Neural progenitor cell (in vitro differentiated cells): Measurements from ENCODE around the gene CP. TPM values are rescaled to one million over a fixed set of nuclear protein-coding genes. Genes with fewer than 3 reads are reported as not detected.
A peak's percentile ranks its signal among the peaks of the same experiment; 100 is the strongest.

ENCODE experiments used
- DNase-seq: peaks from one replicate; pipeline ENCODE4 v3.0.0-alpha.2; 2016; ENCODE audit warnings: low spot score
- H2AFZ ChIP-seq: fragments of 200-600 bp; sonication (generic); replicated peaks from 2 replicates; pipeline ENCODE4 v1.6.1; 2016; ENCODE audit warnings: antibody characterized with exemption
- H3F3A ChIP-seq: fragments of 200-600 bp; sonication (generic); 2 replicates; pipeline ENCODE4 v1.6.1; 2016; ENCODE audit warnings: antibody characterized with exemption, low read depth
- H3K27ac ChIP-seq: fragments of 200-600 bp; sonication (generic); 2 replicates; pipeline ENCODE4 v1.5.1; 2016; ENCODE audit warnings: mild to moderate bottlenecking
- H3K27me3 ChIP-seq: fragments of 200-600 bp; sonication (generic); 2 replicates; pipeline ENCODE4 v1.6.1; 2016; ENCODE audit warnings: mild to moderate bottlenecking, moderate library complexity
- H3K36me3 ChIP-seq: fragments of 200-600 bp; sonication (generic); 2 replicates; pipeline ENCODE4 v1.5.1; 2016
- H3K4me1 ChIP-seq: fragments of 200-600 bp; sonication (generic); 2 replicates; pipeline ENCODE4 v1.6.1; 2016; ENCODE audit warnings: mixed run types
- H3K4me2 ChIP-seq: fragments of 200-600 bp; sonication (generic); 2 replicates; pipeline ENCODE4 v1.6.1; 2016
- H3K4me3 ChIP-seq: fragments of 200-600 bp; sonication (generic); 2 replicates; pipeline ENCODE4 v1.5.1; 2016
- H3K79me2 ChIP-seq: fragments of 200-600 bp; sonication (generic); 2 replicates; pipeline ENCODE4 v1.6.1; 2016; ENCODE audit warnings: low read depth
- H3K9ac ChIP-seq: fragments of 200-600 bp; sonication (generic); 2 replicates; pipeline ENCODE4 v1.6.1; 2016
- H3K9me3 ChIP-seq: fragments of 200-600 bp; sonication (generic); 2 replicates; pipeline ENCODE4 v1.5.1; 2016; ENCODE audit warnings: low read depth
- H4K20me1 ChIP-seq: fragments of 200-600 bp; sonication (generic); 2 replicates; pipeline ENCODE4 v1.6.1; 2016; ENCODE audit warnings: low read depth
- H3K27ac Mint-ChIP-seq: 3 replicates; pipeline ENCODE4 v1.8.0; 2021; ENCODE audit warnings: mixed read lengths
- H3K27me3 Mint-ChIP-seq: 2 replicates; pipeline ENCODE4 v1.8.0; 2022; ENCODE audit warnings: low read depth, mild to moderate bottlenecking, inconsistent platforms, moderate library complexity, mixed read lengths; ENCODE audit not compliant: insufficient read depth
- H3K36me3 Mint-ChIP-seq: 3 replicates; pipeline ENCODE4 v1.8.0; 2021; ENCODE audit warnings: mixed read lengths
- H3K4me1 Mint-ChIP-seq: 3 replicates; pipeline ENCODE4 v1.8.0; 2021; ENCODE audit warnings: mixed read lengths
- H3K4me3 Mint-ChIP-seq: 3 replicates; pipeline ENCODE4 v1.8.0; 2021; ENCODE audit warnings: mild to moderate bottlenecking, moderate library complexity, mixed read lengths
- H3K9me3 Mint-ChIP-seq: 3 replicates; pipeline ENCODE4 v1.8.0; 2020; ENCODE audit warnings: mixed read lengths
- EZH2 ChIP-seq: fragments of 200-600 bp; sonication (generic); IDR thresholded peaks from 2 replicates; pipeline ENCODE4 v1.6.1; 2017; ENCODE audit warnings: antibody characterized with exemption, mild to moderate bottlenecking, moderate library complexity
- EZH2phosphoT487 ChIP-seq: fragments of 200-600 bp; sonication (generic); IDR thresholded peaks from 2 replicates; pipeline ENCODE4 v1.6.1; 2017; ENCODE audit warnings: antibody characterized with exemption
- total RNA-seq: library from RNA; depleted of rRNA; stranded (reverse); fragments of >200 nt; gene quantifications from 2 replicates; pipeline ENCODE4 v1.2.3, GENCODE V29; 2015; ENCODE audit warnings: low replicate concordance
- TF ChIP-seq, protein P1 (sequence below): fragments of 200-600 bp; sonication (generic); IDR thresholded peaks from 2 replicates; pipeline ENCODE4 v1.5.1; 2017; ENCODE audit warnings: antibody characterized with exemption, mild to moderate bottlenecking

The CP gene
- total RNA-seq, result 0.90 TPM in 1 of 2 replicates, not detected in the other

DNA sequence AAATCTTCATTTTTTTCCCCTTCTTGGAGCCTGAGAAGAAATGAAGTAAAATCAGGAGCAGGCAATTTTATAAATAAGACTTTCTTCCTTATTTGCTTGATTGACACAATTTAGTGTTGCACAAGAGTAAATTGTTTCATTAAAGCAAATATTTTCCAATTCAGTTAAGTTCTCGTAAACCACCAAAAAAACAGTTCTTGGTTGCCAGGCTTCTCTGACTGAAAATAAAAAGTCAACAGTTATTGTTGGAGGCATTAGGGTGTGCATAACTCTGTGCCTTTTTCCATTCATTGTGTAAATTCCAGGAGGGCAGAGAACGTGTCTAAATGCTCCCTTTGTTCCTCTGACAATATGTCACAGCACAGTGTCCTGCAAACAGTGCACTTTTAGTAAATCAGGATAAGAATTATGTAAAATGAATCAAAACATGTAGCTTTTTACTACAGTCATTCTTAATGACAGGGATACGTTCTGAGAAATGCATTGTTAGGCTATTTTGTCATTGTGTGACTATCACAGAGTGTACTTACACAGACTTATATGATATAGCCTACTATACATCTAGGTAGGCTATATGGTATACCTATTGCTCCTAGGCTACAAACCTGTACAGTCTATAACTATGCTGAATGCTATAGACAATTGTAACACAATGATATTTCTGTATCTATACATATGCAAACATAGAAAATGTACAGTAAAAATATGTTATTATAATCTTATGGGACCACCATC lies at the start of gene CP:
Gene CP (minus strand): TSS at position 47 of the 735 bp plus-strand sequence. CDS start 37 bp downstream, at position 10.
- peak within 1 kb of the TSS; percentile 31 for H3K27ac ChIP-seq
- peak; percentile 75 for DNase-seq
- H3K36me3 Mint-ChIP-seq, result no peaks in the 10 kb centered on the region
- H3K36me3 ChIP-seq, result no peaks in the 10 kb centered on the region
- H3K4me3 ChIP-seq, result peak within 1 kb of the TSS; percentile 18
- no peak within 1 kb of the TSS for H3K9ac ChIP-seq
- peak within 1 kb of the TSS; percentile 95 for H3K27ac Mint-ChIP-seq
- no peaks in the 10 kb centered on the region for H3K9me3 ChIP-seq
- no peaks in the 10 kb centered on the region for H3K79me2 ChIP-seq
- H3K27me3 Mint-ChIP-seq, result peaks cover 4% of the 10 kb centered on the region
- peaks cover 13% of the 10 kb centered on the region for H3K4me1 ChIP-seq
- peaks cover 13% of the 10 kb centered on the region for H3K9me3 Mint-ChIP-seq
- H3K4me1 Mint-ChIP-seq, result peaks cover 43% of the 10 kb centered on the region
- peak within 1 kb of the TSS; percentile 66 for H3K4me3 Mint-ChIP-seq
- peak within 1 kb of the TSS; percentile 26 for H2AFZ ChIP-seq
- no peaks in the 10 kb centered on the region for H4K20me1 ChIP-seq
- H3K4me2 ChIP-seq, result peak within 1 kb of the TSS; percentile 64
- H3F3A ChIP-seq, result no peaks in the 10 kb centered on the region
- TF ChIP-seq EZH2phosphoT487, result no peak
- no peaks in the 10 kb centered on the region for H3K27me3 ChIP-seq

DNA sequence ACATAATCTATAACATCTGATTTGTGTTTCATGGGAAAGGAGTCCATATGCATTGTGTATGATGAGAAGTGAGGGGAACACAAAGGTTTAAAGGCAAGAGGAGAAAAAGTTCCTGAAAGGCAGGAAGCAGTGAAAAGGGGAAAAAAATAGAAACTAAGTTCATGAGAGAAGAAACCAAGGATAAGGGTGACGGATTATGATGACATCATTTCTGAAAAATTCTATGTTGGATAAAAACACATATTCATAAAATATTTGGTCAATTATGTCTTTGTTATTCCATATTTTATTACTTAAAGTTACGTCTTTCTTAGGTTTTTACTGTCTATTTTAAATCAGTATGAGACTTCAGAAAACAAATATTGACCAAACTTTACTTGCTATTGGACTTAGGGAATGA lies 48.6 kb upstream of the CP start:
- no peak overlapping the region for H3K4me2 ChIP-seq
- H3K4me3 Mint-ChIP-seq, result no peak overlapping the region
- H3K27me3 ChIP-seq, result no peaks in the 10 kb centered on the region
- H3K27ac ChIP-seq, result no peak overlapping the region
- H3K27ac Mint-ChIP-seq, result no peak overlapping the region
- TF ChIP-seq EZH2 (no peak), EZH2phosphoT487 (no peak)
- TF ChIP-seq, protein P1, sequence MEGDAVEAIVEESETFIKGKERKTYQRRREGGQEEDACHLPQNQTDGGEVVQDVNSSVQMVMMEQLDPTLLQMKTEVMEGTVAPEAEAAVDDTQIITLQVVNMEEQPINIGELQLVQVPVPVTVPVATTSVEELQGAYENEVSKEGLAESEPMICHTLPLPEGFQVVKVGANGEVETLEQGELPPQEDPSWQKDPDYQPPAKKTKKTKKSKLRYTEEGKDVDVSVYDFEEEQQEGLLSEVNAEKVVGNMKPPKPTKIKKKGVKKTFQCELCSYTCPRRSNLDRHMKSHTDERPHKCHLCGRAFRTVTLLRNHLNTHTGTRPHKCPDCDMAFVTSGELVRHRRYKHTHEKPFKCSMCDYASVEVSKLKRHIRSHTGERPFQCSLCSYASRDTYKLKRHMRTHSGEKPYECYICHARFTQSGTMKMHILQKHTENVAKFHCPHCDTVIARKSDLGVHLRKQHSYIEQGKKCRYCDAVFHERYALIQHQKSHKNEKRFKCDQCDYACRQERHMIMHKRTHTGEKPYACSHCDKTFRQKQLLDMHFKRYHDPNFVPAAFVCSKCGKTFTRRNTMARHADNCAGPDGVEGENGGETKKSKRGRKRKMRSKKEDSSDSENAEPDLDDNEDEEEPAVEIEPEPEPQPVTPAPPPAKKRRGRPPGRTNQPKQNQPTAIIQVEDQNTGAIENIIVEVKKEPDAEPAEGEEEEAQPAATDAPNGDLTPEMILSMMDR, result no peak
- no peaks in the 10 kb centered on the region for H3K9me3 Mint-ChIP-seq
- peaks cover 4% of the 10 kb centered on the region for H3K4me1 Mint-ChIP-seq
- no peaks in the 10 kb centered on the region for H3K4me1 ChIP-seq
- no peak for DNase-seq
- H3K36me3 Mint-ChIP-seq, result no peaks in the 10 kb centered on the region
- no peaks in the 10 kb centered on the region for H3K79me2 ChIP-seq
- H3K9ac ChIP-seq, result no peak overlapping the region
- H3F3A ChIP-seq, result no peaks in the 10 kb centered on the region
- no peak overlapping the region for H2AFZ ChIP-seq
- no peak overlapping the region for H3K4me3 ChIP-seq
- no peaks in the 10 kb centered on the region for H4K20me1 ChIP-seq
- no peaks in the 10 kb centered on the region for H3K36me3 ChIP-seq
- no peaks in the 10 kb centered on the region for H3K9me3 ChIP-seq
- H3K27me3 Mint-ChIP-seq, result no peaks in the 10 kb centered on the region

DNA sequence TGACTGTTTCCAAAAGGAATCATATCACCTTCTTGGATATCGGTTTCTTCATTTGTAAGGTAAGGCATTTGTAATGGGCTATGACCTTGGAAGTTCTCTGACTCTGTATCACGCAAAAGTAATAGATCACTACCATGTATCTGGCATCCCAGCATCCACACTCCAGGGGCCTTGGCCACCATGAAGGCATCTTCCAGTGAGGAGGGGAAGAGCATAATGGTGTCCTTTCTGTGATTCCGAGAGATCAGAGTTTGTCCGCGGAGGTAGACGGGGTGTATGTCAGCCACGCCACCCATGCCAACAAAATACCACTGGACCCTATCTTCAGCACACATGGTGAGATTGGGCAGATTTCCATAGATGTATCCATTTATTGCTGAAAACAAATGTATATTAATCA lies 48.1 kb upstream of the CP start:
- Histone ChIP-seq H3K36me3 (no peaks in the 10 kb centered on the region), H4K20me1 (no peaks in the 10 kb centered on the region), H3K4me3 (no peak overlapping the region), H3F3A (no peaks in the 10 kb centered on the region), H3K9me3 (no peaks in the 10 kb centered on the region), H3K27me3 (no peaks in the 10 kb centered on the region), H3K27ac (no peak overlapping the region), H3K9ac (no peak overlapping the region), H3K4me1 (no peaks in the 10 kb centered on the region), H3K4me2 (no peak overlapping the region), H2AFZ (no peak overlapping the region), H3K79me2 (no peaks in the 10 kb centered on the region)
- Mint-ChIP-seq H3K4me3 (no peak overlapping the region), H3K27ac (no peak overlapping the region), H3K36me3 (no peaks in the 10 kb centered on the region), H3K4me1 (peaks cover 4% of the 10 kb centered on the region), H3K9me3 (no peaks in the 10 kb centered on the region), H3K27me3 (no peaks in the 10 kb centered on the region)
- TF ChIP-seq EZH2phosphoT487, result no peak
- TF ChIP-seq, protein P1, result no peak
- TF ChIP-seq EZH2, result no peak
- no peak for DNase-seq

DNA sequence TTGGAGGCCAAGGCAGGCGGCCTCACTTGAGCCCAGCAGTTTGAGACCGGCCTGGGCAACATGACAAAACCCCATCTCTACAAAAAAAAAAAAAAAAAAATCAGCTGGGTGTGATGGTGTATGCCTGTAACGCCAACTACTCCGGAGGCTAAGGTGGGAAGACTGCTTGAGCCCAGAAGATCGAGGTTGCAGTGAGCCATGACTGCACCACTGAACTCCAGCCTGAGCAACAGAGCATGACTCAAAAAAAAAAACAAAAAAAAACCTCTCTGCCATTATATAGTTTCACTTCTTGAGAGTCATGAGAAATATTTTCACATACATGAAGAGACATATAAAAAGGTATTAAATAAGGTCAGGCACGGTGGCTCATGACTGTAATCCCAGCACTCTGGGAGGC lies 45.9 kb upstream of the CP start:
- TF ChIP-seq EZH2 (no peak), EZH2phosphoT487 (no peak)
- TF ChIP-seq, protein P1, result no peak
- no peak overlapping the region for H3K4me3 ChIP-seq
- no peak for DNase-seq
- no peaks in the 10 kb centered on the region for H3K36me3 Mint-ChIP-seq
- no peak overlapping the region for H3K9ac ChIP-seq
- no peaks in the 10 kb centered on the region for H3K9me3 Mint-ChIP-seq
- no peaks in the 10 kb centered on the region for H3K4me1 ChIP-seq
- no peak overlapping the region for H2AFZ ChIP-seq
- H3K27ac ChIP-seq, result no peak overlapping the region
- no peaks in the 10 kb centered on the region for H3K36me3 ChIP-seq
- H3K27me3 ChIP-seq, result no peaks in the 10 kb centered on the region
- H3K4me2 ChIP-seq, result no peak overlapping the region
- H3K9me3 ChIP-seq, result no peaks in the 10 kb centered on the region
- H4K20me1 ChIP-seq, result no peaks in the 10 kb centered on the region
- H3K4me3 Mint-ChIP-seq, result no peak overlapping the region
- H3K27me3 Mint-ChIP-seq, result no peaks in the 10 kb centered on the region
- no peaks in the 10 kb centered on the region for H3K4me1 Mint-ChIP-seq
- H3K27ac Mint-ChIP-seq, result no peak overlapping the region
- no peaks in the 10 kb centered on the region for H3K79me2 ChIP-seq
- H3F3A ChIP-seq, result no peaks in the 10 kb centered on the region
